Testis (tissue), 2 donors: ENCODE measurements around the gene SETD7.

ENCODE experiments used
- CTCF ChIP-seq, 3 experiments: fragments of 450-650 bp in 2 of 3; fragments of 200-600 bp in 1 of 3; sonication (generic) in 1 of 3; IDR thresholded peaks; one replicate each; pipeline ENCODE4 v1.5.1; 2016 to 2019; ENCODE audit warnings: antibody characterized with exemption in 3 of 3, mild to moderate bottlenecking in 2 of 3, moderate library complexity in 1 of 3
- POLR2A ChIP-seq: fragments of 450-650 bp; IDR thresholded peaks from one replicate; pipeline ENCODE4 v1.6.1; 2017; ENCODE audit warnings: antibody characterized with exemption, mild to moderate bottlenecking, moderate library complexity

- TF ChIP-seq POLR2A: no peak
- no peak for TF ChIP-seq CTCF (IDR thresholded peaks at IDR 0.05)
These were observed 331 bp downstream of the SETD7 start for GRCh38 chr4:139555705-139556070.
